ENCODE data around the gene PRKRIP1.

- TF ChIP-seq CTCF (IDR thresholded peaks at IDR 0.05; ENCODE audit: insufficient read depth, low read depth, low read length) (no peak), EZH2 (IDR thresholded peaks at IDR 0.05; ENCODE audit: insufficient read depth, low read length) (no peak)
Observed at GRCh38 chr7:102409340-102409739, 13.2 kb downstream of the PRKRIP1 start.

Data from astrocyte (in vitro differentiated cells and primary cell).